Activated gamma-delta T cell treated with anti-CD3 and anti-CD28 coated beads, Interleukin-2, amount 50 U/mL, for 16 hours (primary cell): ENCODE measurements around the gene HMX1.

Source experiments
- DNase-seq: peaks from one replicate; pipeline ENCODE4 v3.0.0-alpha.2; 2020; ENCODE audit warnings: low read depth

HMX1 gene

GRCh38 chr4:8867624-8868320 is 3.9 kb downstream of the HMX1 start:
- no peak for DNase-seq

- DNase-seq = no peak
Measured at GRCh38 chr4:8866828-8867623, 4.6 kb downstream of the HMX1 start.

GRCh38 chr4:8866421-8866820 is 5.2 kb downstream of the HMX1 start:
- DNase-seq = no peak

- DNase-seq = no peak
Measured at GRCh38 chr4:8865681-8866310, 5.8 kb downstream of the HMX1 start.

GRCh38 chr4:8864912-8865680 is 6.5 kb downstream of the HMX1 start:
- DNase-seq = no peak

GRCh38 chr4:8863686-8864682 is 7.7 kb downstream of the HMX1 start:
- no peak for DNase-seq

GRCh38 chr4:8862800-8863685 is 8.6 kb downstream of the HMX1 start:
- DNase-seq = no peak

GRCh38 chr4:8862334-8862733 is 9.3 kb downstream of the HMX1 start:
- DNase-seq = no peak

- DNase-seq = no peak
Measured at GRCh38 chr4:8861576-8862295, 9.9 kb downstream of the HMX1 start.

- DNase-seq = no peak
Measured at GRCh38 chr4:8860892-8861575, 10.6 kb downstream of the HMX1 start.

- DNase-seq = no peak
Measured at GRCh38 chr4:8860096-8860891, 11.3 kb downstream of the HMX1 start.

GRCh38 chr4:8859550-8860095 is 12.0 kb downstream of the HMX1 start:
- DNase-seq = no peak

- no peak for DNase-seq
Measured at GRCh38 chr4:8858701-8859210, 12.9 kb downstream of the HMX1 start.

- DNase-seq = no peak
Measured at GRCh38 chr4:8857766-8858700, 13.6 kb downstream of the HMX1 start.

GRCh38 chr4:8856835-8857621 is 14.6 kb downstream of the HMX1 start:
- DNase-seq = no peak
